T-helper 1 cell treated with Interleukin-12 subunit alpha and Interleukin-12 subunit beta and Interleukin-4 antibody, amounts not matched to agents 30 μg/mL and 1 μg/mL, for 36 hours (primary cell): ENCODE measurements around the gene PHETA1.

Experiments
- H3K27ac Mint-ChIP-seq: one replicate; pipeline ENCODE4 v1.8.0; 2021; ENCODE audit warnings: mild to moderate bottlenecking, mixed read lengths
- H3K27me3 Mint-ChIP-seq: one replicate; pipeline ENCODE4 v1.8.0; 2021; ENCODE audit warnings: low read depth, mixed read lengths
- H3K36me3 Mint-ChIP-seq: one replicate; pipeline ENCODE4 v1.8.0; 2021; ENCODE audit warnings: low read depth, mixed read lengths
- H3K4me1 Mint-ChIP-seq: one replicate; pipeline ENCODE4 v1.8.0; 2021; ENCODE audit warnings: low read depth, mixed read lengths
- H3K4me3 Mint-ChIP-seq: one replicate; pipeline ENCODE4 v1.8.0; 2021; ENCODE audit warnings: mild to moderate bottlenecking, moderate library complexity, mixed read lengths
- H3K9me3 Mint-ChIP-seq: one replicate; pipeline ENCODE4 v1.8.0; 2021; ENCODE audit warnings: mixed read lengths

The PHETA1 gene

DNA sequence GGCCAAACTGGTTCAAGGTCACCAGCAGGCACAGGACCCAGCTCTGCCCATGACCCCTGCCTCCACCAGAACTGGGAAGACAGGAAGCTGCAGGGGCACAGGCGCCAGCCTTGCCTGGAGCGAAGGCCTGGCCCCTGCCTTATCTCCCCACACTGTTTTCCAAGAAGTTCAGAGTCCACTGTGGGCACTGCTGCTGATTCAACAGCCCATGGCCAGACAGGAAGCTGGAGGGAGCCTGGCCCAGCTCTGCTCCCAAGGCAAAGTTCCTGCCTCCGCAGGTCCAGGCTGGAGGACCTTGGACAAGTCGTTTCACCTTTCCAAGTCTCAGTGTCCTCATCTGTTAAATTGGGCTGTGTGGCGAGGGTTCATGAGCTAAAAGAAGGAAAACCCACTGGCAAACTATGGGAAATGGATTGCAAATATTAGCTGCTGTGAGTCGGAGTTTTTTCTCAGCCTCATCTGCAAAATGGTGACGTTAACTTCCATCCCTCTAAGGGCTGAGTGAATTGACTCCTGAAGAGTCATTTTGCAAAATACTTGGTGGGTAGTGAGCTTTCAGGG, 1.2 kb downstream of the PHETA1 start:
- Mint-ChIP-seq H3K9me3 (no peaks in the 10 kb centered on the region), H3K27ac (no peak overlapping the region), H3K36me3 (no peaks in the 10 kb centered on the region), H3K27me3 (peaks cover 14% of the 10 kb centered on the region), H3K4me1 (peaks cover 10% of the 10 kb centered on the region), H3K4me3 (no peak overlapping the region)

DNA sequence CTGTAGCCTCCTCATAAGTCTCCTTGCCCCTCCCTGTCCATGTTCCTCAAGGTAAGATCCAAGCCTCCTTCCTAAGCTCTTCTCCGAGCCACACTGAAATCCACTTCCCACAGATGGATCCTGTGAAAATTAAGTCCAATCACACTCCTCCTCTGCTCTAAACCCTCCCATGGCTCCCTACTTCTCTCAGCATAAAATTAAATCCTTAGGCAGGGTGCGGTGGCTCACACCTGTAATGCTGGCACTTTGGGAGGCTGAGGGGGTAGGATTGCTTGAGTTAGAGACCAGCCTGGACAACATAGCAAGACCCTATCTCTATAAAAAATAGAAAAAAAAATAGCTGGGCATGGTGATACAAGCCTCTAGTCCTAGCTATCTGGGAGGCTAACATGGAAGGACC, 2.3 kb downstream of the PHETA1 start:
- no peak overlapping the region for H3K27ac Mint-ChIP-seq
- H3K27me3 Mint-ChIP-seq: peaks cover 10% of the 10 kb centered on the region
- H3K36me3 Mint-ChIP-seq: no peaks in the 10 kb centered on the region
- no peak overlapping the region for H3K4me3 Mint-ChIP-seq
- peaks cover 10% of the 10 kb centered on the region for H3K4me1 Mint-ChIP-seq
- H3K9me3 Mint-ChIP-seq: no peaks in the 10 kb centered on the region

- H3K27me3 Mint-ChIP-seq: peaks cover 8% of the 10 kb centered on the region
- H3K4me3 Mint-ChIP-seq: no peak overlapping the region
- H3K27ac Mint-ChIP-seq: no peak overlapping the region
- no peaks in the 10 kb centered on the region for H3K9me3 Mint-ChIP-seq
- H3K4me1 Mint-ChIP-seq: peaks cover 10% of the 10 kb centered on the region
- H3K36me3 Mint-ChIP-seq: no peaks in the 10 kb centered on the region
These were observed 2.8 kb downstream of the PHETA1 start for GRCh38 chr12:111366075-111366474.

DNA sequence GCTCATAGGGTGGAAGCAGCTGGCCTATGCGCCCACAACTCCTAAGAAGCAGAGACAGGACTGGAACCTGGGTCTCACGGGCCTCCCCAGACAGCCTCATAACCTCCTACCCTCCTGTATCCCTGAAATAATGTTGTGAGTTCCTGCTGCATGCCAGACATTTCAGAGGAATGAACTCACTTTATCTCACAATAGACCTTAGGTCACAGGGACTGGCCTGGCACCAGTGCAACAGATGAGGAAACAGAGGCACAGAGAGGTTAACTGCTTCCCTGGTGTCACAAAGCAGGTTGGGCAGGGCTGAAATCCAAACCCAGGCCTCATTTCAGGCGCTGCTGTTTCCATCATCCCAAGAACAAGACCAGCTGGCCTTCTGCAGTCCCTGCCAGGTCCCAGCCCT, 5.3 kb downstream of the PHETA1 start:
- Mint-ChIP-seq H3K4me3 (no peak overlapping the region), H3K4me1 (peaks cover 13% of the 10 kb centered on the region), H3K27me3 (peaks cover 16% of the 10 kb centered on the region), H3K36me3 (no peaks in the 10 kb centered on the region), H3K9me3 (no peaks in the 10 kb centered on the region), H3K27ac (no peak overlapping the region)

GRCh38 chr12:111362687-111363475, 6.0 kb downstream of the PHETA1 start:
- no peaks in the 10 kb centered on the region for H3K9me3 Mint-ChIP-seq
- H3K27me3 Mint-ChIP-seq: peaks cover 13% of the 10 kb centered on the region
- H3K4me3 Mint-ChIP-seq: no peak overlapping the region
- no peak overlapping the region for H3K27ac Mint-ChIP-seq
- no peaks in the 10 kb centered on the region for H3K36me3 Mint-ChIP-seq
- H3K4me1 Mint-ChIP-seq: peaks cover 10% of the 10 kb centered on the region

- no peaks in the 10 kb centered on the region for H3K36me3 Mint-ChIP-seq
- no peak overlapping the region for H3K4me3 Mint-ChIP-seq
- H3K27me3 Mint-ChIP-seq: peaks cover 10% of the 10 kb centered on the region
- no peaks in the 10 kb centered on the region for H3K9me3 Mint-ChIP-seq
- H3K27ac Mint-ChIP-seq: no peak overlapping the region
- peaks cover 9% of the 10 kb centered on the region for H3K4me1 Mint-ChIP-seq
These were observed 6.9 kb downstream of the PHETA1 start for GRCh38 chr12:111361717-111362576.

DNA sequence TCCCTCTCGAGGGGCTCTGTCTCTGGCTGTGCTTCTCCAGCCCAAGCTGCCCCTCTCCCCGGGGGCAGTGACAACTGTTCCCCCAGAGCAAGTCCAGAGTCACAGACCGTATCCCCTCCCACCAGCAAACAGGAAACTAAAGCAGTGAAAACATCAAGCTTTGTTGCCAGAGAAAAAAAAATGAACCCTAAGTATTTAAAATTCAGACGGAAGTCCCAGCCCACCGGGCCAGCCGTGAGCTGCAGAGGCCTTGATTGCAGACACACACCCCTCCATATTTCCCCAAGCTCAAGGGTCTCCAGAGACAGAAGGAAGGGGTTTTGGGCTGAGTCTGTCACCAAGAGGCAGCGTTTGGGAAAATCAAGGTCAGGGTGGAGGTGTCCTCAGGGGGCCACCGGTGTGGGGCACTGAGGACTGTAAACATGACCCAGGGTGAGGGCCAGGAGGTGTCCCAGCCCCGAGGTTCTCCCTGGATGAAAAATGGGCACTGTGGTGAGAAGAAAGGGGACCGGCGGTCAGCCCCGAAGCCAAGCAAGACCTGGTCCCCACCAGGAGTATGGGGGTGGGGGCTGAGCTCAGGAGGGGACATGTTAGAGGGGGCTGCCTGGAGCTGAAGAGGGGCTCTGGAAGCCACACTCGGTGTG, 7.7 kb downstream of the PHETA1 start:
- H3K36me3 Mint-ChIP-seq: no peaks in the 10 kb centered on the region
- H3K4me1 Mint-ChIP-seq: peaks cover 9% of the 10 kb centered on the region
- H3K4me3 Mint-ChIP-seq: no peak overlapping the region
- H3K27me3 Mint-ChIP-seq: peaks cover 9% of the 10 kb centered on the region
- no peak overlapping the region for H3K27ac Mint-ChIP-seq
- no peaks in the 10 kb centered on the region for H3K9me3 Mint-ChIP-seq

DNA sequence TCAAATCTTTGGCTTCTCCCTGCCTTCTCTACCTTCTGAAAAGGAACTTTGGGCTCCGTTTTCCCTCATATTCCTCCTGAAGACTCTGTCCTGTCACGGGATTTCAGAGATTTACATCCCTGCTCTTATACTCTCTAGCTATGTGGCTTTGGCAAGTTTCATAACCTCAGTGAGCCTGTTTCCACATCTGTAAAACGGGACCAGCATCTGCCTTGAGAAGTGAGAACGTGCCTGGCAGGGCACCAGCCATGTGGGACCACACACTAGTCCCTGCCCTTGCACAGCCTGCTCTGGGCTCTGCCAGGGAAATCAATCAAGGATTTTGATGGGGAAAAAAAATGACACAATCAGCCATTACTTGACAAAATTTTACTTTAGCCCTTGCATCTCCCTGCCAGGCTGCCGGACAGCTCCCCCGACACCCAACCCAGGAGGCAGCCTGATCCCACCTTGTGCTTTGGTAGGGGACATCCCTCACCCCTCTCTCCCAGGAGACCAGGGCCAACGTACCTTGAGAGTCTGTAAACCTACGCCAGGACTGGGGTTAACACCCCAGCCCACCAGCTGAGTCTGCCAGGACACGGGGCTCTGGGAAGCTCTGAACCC, 8.5 kb downstream of the PHETA1 start:
- Mint-ChIP-seq H3K27ac (no peak overlapping the region), H3K36me3 (no peaks in the 10 kb centered on the region), H3K4me3 (no peak overlapping the region), H3K4me1 (peaks cover 9% of the 10 kb centered on the region), H3K27me3 (peaks cover 9% of the 10 kb centered on the region), H3K9me3 (no peaks in the 10 kb centered on the region)

DNA sequence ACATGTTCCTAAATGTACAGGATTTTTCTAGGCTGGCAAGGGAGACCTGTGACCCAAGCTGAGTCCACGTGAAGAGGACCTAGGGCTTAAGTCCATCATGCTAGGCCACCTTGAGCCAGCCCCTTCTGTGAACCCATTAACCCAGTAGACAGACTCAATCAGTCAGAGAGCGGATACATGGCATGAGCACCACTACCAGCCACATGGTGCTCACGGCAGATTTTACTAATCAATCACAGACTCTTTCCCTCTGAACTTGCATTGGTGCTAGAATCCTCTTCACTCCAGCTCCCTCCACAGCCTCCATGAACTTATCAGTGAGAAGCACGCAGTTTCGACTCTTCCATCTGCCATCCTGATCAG, 9.0 kb downstream of the PHETA1 start:
- Mint-ChIP-seq H3K27ac (no peak overlapping the region), H3K4me3 (no peak overlapping the region), H3K27me3 (peaks cover 9% of the 10 kb centered on the region), H3K4me1 (peaks cover 9% of the 10 kb centered on the region), H3K9me3 (no peaks in the 10 kb centered on the region), H3K36me3 (no peaks in the 10 kb centered on the region)

DNA sequence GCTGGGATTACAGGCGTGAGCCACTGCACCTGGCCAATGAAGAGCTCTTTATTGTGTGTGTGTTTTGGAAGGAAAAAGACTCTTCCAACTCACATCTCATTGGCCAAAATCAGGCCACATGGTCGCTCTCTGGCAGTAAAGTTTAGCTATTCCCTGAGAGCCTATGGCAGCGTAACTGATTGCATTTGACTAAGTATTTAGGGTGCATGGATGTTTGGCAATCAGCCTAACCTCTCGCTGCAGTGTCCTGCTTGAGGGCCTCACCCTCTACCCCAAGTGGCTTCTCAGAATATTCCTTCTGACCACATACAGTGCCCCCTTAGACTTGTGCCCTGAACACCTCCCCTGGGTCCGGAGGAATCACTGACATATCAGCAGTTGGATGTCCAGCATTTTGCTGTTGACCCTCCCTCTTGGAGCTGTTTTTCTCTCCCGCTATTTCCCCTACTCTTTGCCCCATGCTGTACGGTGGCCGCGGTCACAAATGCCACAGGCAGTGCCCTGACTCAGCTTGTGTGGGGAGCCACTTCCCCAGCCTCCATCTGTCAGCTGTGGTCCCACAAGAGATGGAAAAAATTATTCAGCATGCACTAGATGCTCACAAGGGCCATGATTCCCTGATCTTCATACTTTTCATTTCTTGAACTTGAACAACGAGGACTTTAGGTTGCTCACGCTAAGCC, 9.5 kb downstream of the PHETA1 start:
- Mint-ChIP-seq H3K27ac (no peak overlapping the region), H3K36me3 (no peaks in the 10 kb centered on the region), H3K4me1 (peaks cover 9% of the 10 kb centered on the region), H3K4me3 (no peak overlapping the region), H3K27me3 (peaks cover 9% of the 10 kb centered on the region), H3K9me3 (no peaks in the 10 kb centered on the region)

- Mint-ChIP-seq H3K27ac (no peak overlapping the region), H3K27me3 (peaks cover 9% of the 10 kb centered on the region), H3K4me1 (peaks cover 9% of the 10 kb centered on the region), H3K4me3 (no peak overlapping the region), H3K36me3 (no peaks in the 10 kb centered on the region), H3K9me3 (no peaks in the 10 kb centered on the region)
These were observed 13.5 kb downstream of the PHETA1 start for GRCh38 chr12:111355201-111355925.

- Mint-ChIP-seq H3K4me1 (peaks cover 2% of the 10 kb centered on the region), H3K27ac (no peak overlapping the region), H3K9me3 (peaks cover 8% of the 10 kb centered on the region), H3K36me3 (no peaks in the 10 kb centered on the region), H3K4me3 (no peak overlapping the region), H3K27me3 (peaks cover 5% of the 10 kb centered on the region)
These were observed 14.4 kb downstream of the PHETA1 start for GRCh38 chr12:111354511-111354910.

DNA sequence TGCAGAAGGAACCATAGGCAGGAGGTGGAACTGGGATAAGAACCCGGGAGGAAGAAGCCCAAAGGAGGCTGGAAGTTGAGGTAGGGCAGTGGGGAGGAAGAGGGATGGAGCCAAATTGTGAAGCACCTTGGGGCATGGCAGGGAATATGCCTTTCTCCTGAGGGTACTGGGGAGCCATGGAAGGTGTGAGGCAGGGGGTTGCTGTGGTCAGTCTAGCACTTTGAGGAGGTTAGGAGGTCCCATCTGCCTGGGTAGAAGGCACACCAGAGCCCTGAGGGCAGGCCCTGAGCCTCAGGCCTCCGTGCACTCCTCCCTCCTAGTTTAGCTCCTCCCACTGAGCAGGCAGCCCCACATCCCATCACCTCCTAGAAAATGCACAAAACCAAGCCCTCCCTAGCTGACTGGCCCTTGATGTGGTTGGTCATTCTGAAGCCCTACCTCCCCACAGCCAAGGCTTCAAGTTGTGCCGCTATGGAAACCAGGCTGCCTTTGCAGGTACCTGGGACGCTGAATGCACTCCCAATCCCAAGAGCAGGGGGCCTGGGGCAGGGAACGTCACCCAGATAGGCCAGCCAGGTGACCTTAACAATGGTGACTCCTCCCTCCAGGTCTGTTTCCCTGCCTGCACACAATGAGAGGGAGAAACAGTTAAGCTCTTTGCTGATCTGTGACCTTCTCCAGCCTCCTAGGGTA, 15.1 kb downstream of the PHETA1 start:
- no peaks in the 10 kb centered on the region for H3K36me3 Mint-ChIP-seq
- H3K4me1 Mint-ChIP-seq: no peaks in the 10 kb centered on the region
- H3K27ac Mint-ChIP-seq: no peak overlapping the region
- H3K4me3 Mint-ChIP-seq: no peak overlapping the region
- H3K27me3 Mint-ChIP-seq: peaks cover 2% of the 10 kb centered on the region
- peaks cover 14% of the 10 kb centered on the region for H3K9me3 Mint-ChIP-seq
